Panc1 (cell line): Measurements from ENCODE around the gene GFPT2.

Source experiments
- CTCF ChIP-seq: fragments of 450-650 bp; IDR thresholded peaks from 2 replicates; pipeline ENCODE4 v1.5.1; 2017; ENCODE audit warnings: mild to moderate bottlenecking
- POLR2AphosphoS5 ChIP-seq: IDR thresholded peaks from 2 replicates; pipeline ENCODE4 v1.6.1; 2012; ENCODE audit warnings: mild to moderate bottlenecking, low read depth, low read length, moderate library complexity
- REST ChIP-seq, 2 experiments: IDR thresholded peaks; 2 replicates each; pipeline ENCODE4 v1.6.1; 2011 to 2012; ENCODE audit warnings: low read depth in 2 of 2, control low read depth in 1 of 2, low read length in 1 of 2, mild to moderate bottlenecking in 1 of 2, moderate library complexity in 1 of 2; ENCODE audit not compliant: insufficient read depth in 1 of 2
- SIN3A ChIP-seq: IDR thresholded peaks from 2 replicates; pipeline ENCODE4 v1.6.1; 2012; ENCODE audit warnings: low read depth, mild to moderate bottlenecking, low read length, moderate library complexity, borderline replicate concordance; ENCODE audit not compliant: insufficient read depth
- TCF7L2 ChIP-seq: IDR thresholded peaks from 2 replicates; pipeline ENCODE4 v1.6.1; 2011; ENCODE audit warnings: mild to moderate bottlenecking, low read depth, low read length, inconsistent platforms

- TF ChIP-seq CTCF (no peak), TCF7L2 (no peak), POLR2AphosphoS5 (no peak), SIN3A (no peak), REST (IDR thresholded peaks at IDR 0.05; ENCODE audit: insufficient read depth in 1 of 2, low read depth in 2 of 2, low read length in 1 of 2) (no peak)
Observed at GRCh38 chr5:180401229-180401907, 48.2 kb upstream of the GFPT2 start.
